ENCODE measurements around the gene SIM2.

SIM2 gene

DNA sequence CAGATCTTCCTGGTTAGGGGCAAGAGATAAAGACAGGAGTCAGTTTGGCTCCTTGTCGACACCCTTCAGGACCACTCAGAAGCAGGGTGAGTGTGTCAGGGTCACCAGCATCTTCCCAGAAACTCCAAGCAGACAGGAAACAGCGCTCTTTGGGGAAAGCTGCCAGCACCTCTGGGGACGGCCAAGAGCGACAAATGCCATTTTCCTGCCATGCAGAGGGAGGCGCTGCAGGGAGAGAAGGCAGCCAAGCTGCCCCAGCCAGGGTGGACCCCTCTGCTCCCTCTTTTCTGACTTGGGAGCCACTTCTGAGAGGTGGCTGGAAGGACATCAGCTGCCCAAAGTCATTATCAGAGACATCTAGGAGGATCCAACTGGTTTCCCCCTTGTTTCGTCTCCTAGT lies 29.0 kb downstream of the SIM2 start:
- no peaks in the 10 kb centered on the region for H3K9me3 ChIP-seq (ENCODE audit: control insufficient read depth, low read length)
- no peaks in the 10 kb centered on the region for H3K27me3 ChIP-seq (ENCODE audit: control insufficient read depth, insufficient read depth, low read length)
- H3K79me2 ChIP-seq, result no peaks in the 10 kb centered on the region
- H3K9ac ChIP-seq, result no peak overlapping the region
- no peak overlapping the region for H3K27ac ChIP-seq
- H2AFZ ChIP-seq, result no peak overlapping the region
- TF ChIP-seq, protein P1, sequence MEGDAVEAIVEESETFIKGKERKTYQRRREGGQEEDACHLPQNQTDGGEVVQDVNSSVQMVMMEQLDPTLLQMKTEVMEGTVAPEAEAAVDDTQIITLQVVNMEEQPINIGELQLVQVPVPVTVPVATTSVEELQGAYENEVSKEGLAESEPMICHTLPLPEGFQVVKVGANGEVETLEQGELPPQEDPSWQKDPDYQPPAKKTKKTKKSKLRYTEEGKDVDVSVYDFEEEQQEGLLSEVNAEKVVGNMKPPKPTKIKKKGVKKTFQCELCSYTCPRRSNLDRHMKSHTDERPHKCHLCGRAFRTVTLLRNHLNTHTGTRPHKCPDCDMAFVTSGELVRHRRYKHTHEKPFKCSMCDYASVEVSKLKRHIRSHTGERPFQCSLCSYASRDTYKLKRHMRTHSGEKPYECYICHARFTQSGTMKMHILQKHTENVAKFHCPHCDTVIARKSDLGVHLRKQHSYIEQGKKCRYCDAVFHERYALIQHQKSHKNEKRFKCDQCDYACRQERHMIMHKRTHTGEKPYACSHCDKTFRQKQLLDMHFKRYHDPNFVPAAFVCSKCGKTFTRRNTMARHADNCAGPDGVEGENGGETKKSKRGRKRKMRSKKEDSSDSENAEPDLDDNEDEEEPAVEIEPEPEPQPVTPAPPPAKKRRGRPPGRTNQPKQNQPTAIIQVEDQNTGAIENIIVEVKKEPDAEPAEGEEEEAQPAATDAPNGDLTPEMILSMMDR (IDR thresholded peaks at IDR 0.05), result no peak
- H3K4me2 ChIP-seq (ENCODE audit: low read length), result no peak overlapping the region
- no peaks in the 10 kb centered on the region for H3K4me1 ChIP-seq
- no peaks in the 10 kb centered on the region for H3K36me3 ChIP-seq (ENCODE audit: control insufficient read depth, insufficient read depth, low read length)
- H3K4me3 ChIP-seq (ENCODE audit: low read depth, low read length), result no peak overlapping the region

DNA sequence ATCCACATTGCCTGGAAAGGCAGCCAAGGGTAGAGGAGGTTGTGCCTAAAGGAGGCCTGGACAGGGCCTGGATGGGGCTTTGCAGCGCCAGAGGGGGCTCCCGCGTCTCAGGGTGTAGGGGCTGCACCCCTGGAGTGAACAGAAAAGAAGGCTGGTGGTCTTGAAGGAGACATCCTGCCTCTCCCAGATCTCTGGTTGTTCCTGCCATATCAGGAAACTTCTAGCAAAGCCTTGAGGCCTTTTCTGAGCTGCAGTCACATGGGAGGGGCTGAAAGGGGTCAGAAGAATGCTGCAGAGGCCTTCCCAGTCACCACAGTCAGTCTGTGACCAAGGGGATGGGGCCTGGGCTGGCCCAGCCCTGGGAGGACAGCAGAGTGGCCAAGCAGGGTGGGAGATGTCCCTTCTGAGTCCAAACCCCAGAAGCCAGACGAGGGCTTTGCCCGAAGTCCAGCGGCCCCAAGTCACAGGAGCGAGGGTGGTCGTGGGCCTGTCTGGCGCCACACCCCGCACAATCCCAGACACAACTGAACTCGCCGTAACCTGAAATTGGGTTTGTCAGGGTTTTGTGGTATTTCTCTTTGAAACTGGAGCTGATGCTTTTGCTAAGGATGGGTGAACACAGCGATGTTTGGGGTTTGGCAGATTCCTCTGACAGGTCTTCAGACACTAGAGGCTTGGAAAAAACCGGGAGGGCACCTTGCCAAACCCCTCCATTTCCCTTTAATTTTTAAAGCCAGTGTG lies 29.6 kb downstream of the SIM2 start:
- Histone ChIP-seq H3K9ac (no peak overlapping the region), H3K4me3 (ENCODE audit: low read depth, low read length) (no peak overlapping the region), H2AFZ (no peak overlapping the region), H3K27ac (no peak overlapping the region), H3K4me2 (ENCODE audit: low read length) (no peak overlapping the region), H3K4me1 (no peaks in the 10 kb centered on the region), H3K27me3 (ENCODE audit: control insufficient read depth, insufficient read depth, low read length) (no peaks in the 10 kb centered on the region), H3K36me3 (ENCODE audit: control insufficient read depth, insufficient read depth, low read length) (no peaks in the 10 kb centered on the region), H3K9me3 (ENCODE audit: control insufficient read depth, low read length) (no peaks in the 10 kb centered on the region), H3K79me2 (no peaks in the 10 kb centered on the region)
- TF ChIP-seq, protein P1 (IDR thresholded peaks at IDR 0.05), result no peak

DNA sequence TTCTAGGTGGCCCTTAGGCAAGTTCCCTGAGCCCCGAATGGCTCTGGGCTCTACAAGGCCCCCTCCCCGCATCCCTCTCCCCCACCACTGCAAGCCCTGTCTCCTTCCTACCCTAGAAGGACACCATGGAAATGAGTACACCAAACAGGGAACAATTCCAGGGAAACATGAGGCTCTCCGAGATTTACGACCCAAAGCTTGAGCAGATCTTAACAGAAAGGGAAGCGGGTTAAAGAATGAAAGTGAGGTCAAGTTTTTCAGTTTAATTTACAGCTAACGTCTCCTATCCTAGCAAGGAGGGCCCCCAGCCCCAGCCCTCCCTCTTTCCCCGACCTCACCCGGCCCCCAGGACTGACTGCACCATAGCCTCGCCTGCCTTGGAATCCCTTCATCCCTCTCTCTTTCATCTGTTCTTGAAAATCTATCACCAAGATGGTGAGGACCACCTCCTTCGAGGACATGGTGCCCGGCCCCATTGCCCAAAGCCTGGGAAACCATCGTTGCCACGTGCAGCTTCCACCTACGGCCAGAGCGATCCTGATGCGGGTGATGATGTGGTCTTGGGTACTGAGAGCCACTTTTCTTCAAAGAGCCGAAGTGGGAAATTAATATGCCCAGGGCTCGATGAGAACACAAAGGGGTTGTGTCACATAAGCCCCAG lies 30.5 kb downstream of the SIM2 start:
- H3K4me2 ChIP-seq (ENCODE audit: low read length), result no peak overlapping the region
- H3K9ac ChIP-seq, result no peak overlapping the region
- TF ChIP-seq, protein P1 (IDR thresholded peaks at IDR 0.05), result no peak
- no peaks in the 10 kb centered on the region for H3K36me3 ChIP-seq (ENCODE audit: control insufficient read depth, insufficient read depth, low read length)
- H3K4me3 ChIP-seq (ENCODE audit: low read depth, low read length), result no peak overlapping the region
- no peak overlapping the region for H2AFZ ChIP-seq
- no peaks in the 10 kb centered on the region for H3K9me3 ChIP-seq (ENCODE audit: control insufficient read depth, low read length)
- H3K27ac ChIP-seq, result no peak overlapping the region
- no peaks in the 10 kb centered on the region for H3K4me1 ChIP-seq
- H3K79me2 ChIP-seq, result no peaks in the 10 kb centered on the region
- H3K27me3 ChIP-seq (ENCODE audit: control insufficient read depth, insufficient read depth, low read length), result no peaks in the 10 kb centered on the region

DNA sequence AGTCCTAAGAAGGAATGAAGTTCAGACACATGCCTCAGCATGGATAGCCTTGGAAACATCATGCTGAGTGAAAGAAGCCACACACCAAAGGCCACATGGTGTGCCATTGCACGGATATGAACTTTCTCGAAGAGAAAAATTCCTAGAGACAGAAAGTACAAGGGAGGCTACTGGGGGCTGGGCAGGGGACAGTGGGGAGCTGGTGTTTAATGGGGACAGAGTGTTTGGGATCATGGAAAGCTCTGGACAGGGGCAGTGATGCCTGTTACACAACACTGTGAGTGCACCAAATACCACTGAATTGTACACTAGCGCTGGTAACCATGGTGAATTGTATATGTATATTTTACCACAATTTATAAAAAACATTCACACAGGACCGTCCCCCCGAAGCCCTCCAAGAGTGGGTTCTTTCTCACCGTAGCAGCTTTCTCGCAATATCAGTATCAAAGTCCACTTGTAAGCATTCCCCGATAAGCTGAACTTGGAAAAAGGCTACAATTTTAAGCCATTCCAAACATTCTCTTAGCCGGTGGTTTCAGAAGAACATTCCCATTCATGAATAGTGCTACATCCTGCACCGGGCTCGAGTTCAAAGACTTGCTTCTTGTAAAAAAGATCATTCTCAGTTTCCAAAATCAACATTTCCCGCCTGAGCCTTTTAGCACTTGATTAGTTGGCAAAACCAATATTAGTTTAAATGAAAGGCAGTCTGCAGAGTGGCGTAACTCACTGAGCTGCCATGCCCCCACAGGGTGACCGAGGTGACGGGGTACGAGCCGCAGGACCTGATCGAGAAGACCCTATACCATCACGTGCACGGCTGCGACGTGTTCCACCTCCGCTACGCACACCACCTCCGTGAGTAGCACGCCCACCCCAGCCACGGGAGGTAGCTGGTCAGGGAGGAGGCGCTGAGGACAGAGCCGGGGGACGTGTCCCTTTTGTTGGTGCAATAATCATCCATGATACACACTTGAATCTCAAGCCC lies 31.7 kb downstream of the SIM2 start:
- H3K4me1 ChIP-seq, result no peaks in the 10 kb centered on the region
- H3K27me3 ChIP-seq (ENCODE audit: control insufficient read depth, insufficient read depth, low read length), result no peaks in the 10 kb centered on the region
- H3K9ac ChIP-seq, result no peak overlapping the region
- no peaks in the 10 kb centered on the region for H3K9me3 ChIP-seq (ENCODE audit: control insufficient read depth, low read length)
- H3K27ac ChIP-seq, result no peak overlapping the region
- no peak overlapping the region for H3K4me3 ChIP-seq (ENCODE audit: low read depth, low read length)
- TF ChIP-seq, protein P1 (IDR thresholded peaks at IDR 0.05), result no peak
- H3K79me2 ChIP-seq, result no peaks in the 10 kb centered on the region
- no peak overlapping the region for H2AFZ ChIP-seq
- no peaks in the 10 kb centered on the region for H3K36me3 ChIP-seq (ENCODE audit: control insufficient read depth, insufficient read depth, low read length)
- no peak overlapping the region for H3K4me2 ChIP-seq (ENCODE audit: low read length)

Measured in parathyroid adenoma (tissue), 2 donors.